ENCODE results near the gene IGF2BP1.

Gene IGF2BP1

DNA sequence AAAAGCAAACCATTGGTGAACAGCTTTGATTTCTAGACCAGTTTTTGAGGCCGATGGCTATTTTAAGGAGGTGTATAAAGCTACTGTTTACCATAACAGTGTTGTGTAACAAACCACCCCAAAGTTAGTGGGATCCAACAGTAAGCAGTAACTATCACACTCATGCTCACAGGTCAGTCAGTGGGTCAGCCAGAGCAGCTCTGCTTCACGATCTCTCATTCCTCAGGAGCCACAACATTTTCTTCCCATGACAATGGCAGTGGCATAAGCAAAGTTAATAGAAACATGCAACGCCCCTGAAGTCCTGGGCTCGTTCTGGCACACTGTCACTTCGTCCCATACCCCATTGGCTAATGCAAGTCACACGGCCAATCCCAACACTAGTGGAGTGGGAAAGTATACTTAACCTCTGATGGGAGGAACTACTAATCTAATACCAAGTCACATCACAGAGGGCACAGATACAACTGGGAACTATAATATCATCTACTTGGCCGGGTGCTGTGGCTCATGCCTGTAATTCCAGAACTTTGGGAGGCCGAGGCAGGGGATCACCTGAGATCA lies 107.4 kb downstream of the IGF2BP1 start:
- DNase-seq, result no peak

All from activated gamma-delta T cell treated with Interleukin-2 at 50 U/mL for 16 hours (primary cell).